K562 (cell line): ENCODE measurements around the gene DOLPP1. TPM values are rescaled to one million over a fixed set of nuclear protein-coding genes. Genes with fewer than 3 reads are reported as not detected.
A peak's percentile ranks its signal among the peaks of the same experiment; 100 is the strongest.

Experiments
- ASH1L ChIP-seq: fragments of 450-650 bp; IDR thresholded peaks from 2 replicates; pipeline ENCODE4 v1.6.1; 2018; ENCODE audit warnings: borderline replicate concordance, mild to moderate bottlenecking, low read depth; ENCODE audit not compliant: partially characterized antibody
- C11orf30 ChIP-seq: fragments of 450-650 bp; IDR thresholded peaks from 2 replicates; pipeline ENCODE4 v1.6.1; 2016; ENCODE audit warnings: low read depth, mild to moderate bottlenecking
- FOXJ3 ChIP-seq: sonication (generic); formaldehyde crosslinking; IDR thresholded peaks from 2 replicates; pipeline ENCODE4 v1.4.0; 2020; ENCODE audit warnings: mild to moderate bottlenecking, missing genetic modification reagents
- SIRT6 ChIP-seq: IDR thresholded peaks from one replicate; pipeline ENCODE4 v1.6.1; 2012; ENCODE audit warnings: low read depth, mild to moderate bottlenecking, control low read depth, inconsistent platforms, low read length, moderate library complexity
- SMAD2 ChIP-seq: fragments of 150-350 bp; IDR thresholded peaks from 2 replicates; pipeline ENCODE4 v1.6.1; 2014; ENCODE audit warnings: low read depth, mild to moderate bottlenecking, low read length
- TAF1 ChIP-seq: IDR thresholded peaks from 2 replicates; pipeline ENCODE4 v1.6.1; 2011; ENCODE audit warnings: mild to moderate bottlenecking, low read length, moderate library complexity; ENCODE audit not compliant: insufficient read depth, control insufficient read depth, severe bottlenecking; ENCODE audit errors: extremely low read depth
- TEAD4 ChIP-seq, 2 experiments: sonication (generic) in 1 of 2; formaldehyde crosslinking in 1 of 2; IDR thresholded peaks; 2 replicates each; pipeline versions ENCODE4 v1.6.1 to v1.8.0; 2012 to 2022; ENCODE audit warnings: borderline replicate concordance in 1 of 2, inconsistent platforms in 1 of 2, low read length in 1 of 2, mild to moderate bottlenecking in 1 of 2, missing genetic modification reagents in 1 of 2
- TRIM28 ChIP-seq: fragments of 450-650 bp; IDR thresholded peaks from 2 replicates; pipeline ENCODE4 v1.6.1; 2017
- ZKSCAN3 ChIP-seq: fragments of 250-450 bp; sonication (Bioruptor Pico); IDR thresholded peaks from 2 replicates; pipeline ENCODE4 v1.4.0; 2020
- ZNF197 ChIP-seq: fragments of 200-800 bp; sonication (Bioruptor generic); IDR thresholded peaks from 2 replicates; pipeline ENCODE4 v1.6.1; 2016; ENCODE audit warnings: low read depth, missing genetic modification characterization, missing compliant biosample characterization
- ZNF41 ChIP-seq: fragments of 250-450 bp; sonication (Bioruptor Pico); conservative IDR thresholded peaks from 2 replicates; pipeline ENCODE4 v1.4.0; 2020; ENCODE audit warnings: mild to moderate bottlenecking
- ZNF75A ChIP-seq: fragments of 450-650 bp; formaldehyde crosslinking; IDR thresholded peaks from 2 replicates; pipeline ENCODE4 v1.4.0; 2020; ENCODE audit warnings: mild to moderate bottlenecking
- polyA plus RNA-seq, 8 experiments: library from polyadenylated mRNA; depleted of rRNA in 4 of 8; stranded (reverse) in 5 of 8; unstranded in 3 of 8; fragments of >200 nt; fragmentation: Nextera tagmentation in 2 of 8; fragmentation: Illumina TruSeq in 1 of 8; extraction: Ambion mirVana in 2 of 8; extraction: Trizol in 1 of 8; gene quantifications; 2 replicates each; pipeline versions ENCODE4 v1.2.1 to v1.2.3, GENCODE V29; 2011 to 2014; ENCODE audit warnings: inconsistent platforms in 1 of 8, missing spikeins in 1 of 8
- total RNA-seq, 7 experiments: library from RNA; depleted of rRNA in 6 of 7; stranded (reverse); fragments of >200 nt in 6 of 7; fragmentation: Illumina TruSeq in 2 of 7; extraction: Trizol in 2 of 7; gene quantifications; 2 replicates each; pipeline versions ENCODE4 v1.2.1 to v1.2.3, GENCODE V29; 2011 to 2021; ENCODE audit warnings: low replicate concordance in 1 of 7
- TF ChIP-seq, protein P1 (sequence below): fragments of 450-650 bp; IDR thresholded peaks from 2 replicates; pipeline ENCODE4 v1.6.1; 2018; ENCODE audit warnings: mild to moderate bottlenecking, low read depth; ENCODE audit not compliant: partially characterized antibody
- TF ChIP-seq, protein P2 (sequence below): fragments of 250-450 bp; sonication (Bioruptor Pico); IDR thresholded peaks from 2 replicates; pipeline ENCODE4 v1.4.0; 2020
- TF ChIP-seq, protein P3 (sequence below): fragments of 450-650 bp; IDR thresholded peaks from 2 replicates; pipeline ENCODE4 v1.6.1; 2016

The DOLPP1 gene
- total and polyA plus RNA-seq, 9 of the 15 experiments (the other 6 are each of a cell fraction or from before 2014, with no cell fraction given): 3.0 to 39.8 (median 30.5) TPM

DNA sequence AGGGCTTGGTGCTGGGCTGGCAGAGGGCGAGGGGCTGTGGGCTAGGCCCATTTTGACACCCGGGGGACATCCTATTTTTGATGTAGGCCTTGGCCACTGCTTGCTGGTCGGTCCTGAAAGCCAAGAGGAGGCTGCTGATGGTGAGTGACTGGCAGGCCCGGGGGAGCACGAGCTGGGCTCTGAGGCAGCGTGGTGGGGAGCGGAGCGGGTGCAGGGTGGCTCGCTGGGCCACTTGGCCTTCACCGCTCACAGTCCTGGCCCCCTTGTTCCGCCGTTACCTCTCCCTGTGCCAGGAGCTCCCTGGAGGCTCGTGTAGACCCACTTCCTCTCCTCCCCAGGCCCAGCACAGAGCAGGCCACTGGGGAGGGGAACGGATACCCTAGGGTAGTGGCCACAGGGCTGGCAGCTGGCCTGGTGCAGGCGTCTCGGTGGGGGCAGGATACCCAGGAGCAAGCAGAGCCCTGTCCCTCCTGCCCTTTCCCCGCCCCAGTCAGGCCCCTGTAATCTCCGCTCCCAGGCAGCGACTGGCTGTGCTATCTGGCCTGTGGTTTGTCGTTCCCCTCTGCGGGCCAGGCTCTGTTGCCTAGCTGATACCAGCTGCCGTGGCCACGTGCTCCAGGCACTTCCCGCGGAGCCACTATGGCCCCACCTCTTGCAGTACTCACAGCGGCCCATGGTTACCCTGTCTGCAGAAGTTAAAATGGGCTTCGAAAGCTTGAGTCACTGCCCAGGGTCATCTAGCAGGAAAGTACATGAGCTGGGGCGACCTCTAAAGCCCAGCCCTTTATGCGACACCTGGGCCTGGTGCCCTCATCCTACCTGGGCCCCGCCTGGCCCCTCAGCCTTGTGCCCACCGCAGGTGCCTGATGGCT, 11.7 kb upstream of the DOLPP1 start (continued):
- no peak for TF ChIP-seq ASH1L
- TF ChIP-seq C11orf30: no peak
- TF ChIP-seq SIRT6: no peak
- TF ChIP-seq ZNF75A (CRISPR knock-in tag): no peak
- TF ChIP-seq SMAD2: no peak
- TF ChIP-seq, protein P1, sequence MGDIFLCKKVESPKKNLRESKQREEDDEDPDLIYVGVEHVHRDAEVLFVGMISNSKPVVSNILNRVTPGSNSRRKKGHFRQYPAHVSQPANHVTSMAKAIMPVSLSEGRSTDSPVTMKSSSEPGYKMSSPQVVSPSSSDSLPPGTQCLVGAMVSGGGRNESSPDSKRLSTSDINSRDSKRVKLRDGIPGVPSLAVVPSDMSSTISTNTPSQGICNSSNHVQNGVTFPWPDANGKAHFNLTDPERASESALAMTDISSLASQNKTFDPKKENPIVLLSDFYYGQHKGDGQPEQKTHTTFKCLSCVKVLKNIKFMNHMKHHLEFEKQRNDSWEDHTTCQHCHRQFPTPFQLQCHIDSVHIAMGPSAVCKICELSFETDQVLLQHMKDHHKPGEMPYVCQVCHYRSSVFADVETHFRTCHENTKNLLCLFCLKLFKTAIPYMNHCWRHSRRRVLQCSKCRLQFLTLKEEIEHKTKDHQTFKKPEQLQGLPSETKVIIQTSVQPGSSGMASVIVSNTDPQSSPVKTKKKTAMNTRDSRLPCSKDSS: no peak
- peak; percentile 71; the same call in 1 of the 2 replicates for TF ChIP-seq ZNF41 (CRISPR knock-in tag)
- no peak for TF ChIP-seq FOXJ3 (CRISPR knock-in tag)
- TF ChIP-seq ZKSCAN3: no peak
- TF ChIP-seq, protein P2, sequence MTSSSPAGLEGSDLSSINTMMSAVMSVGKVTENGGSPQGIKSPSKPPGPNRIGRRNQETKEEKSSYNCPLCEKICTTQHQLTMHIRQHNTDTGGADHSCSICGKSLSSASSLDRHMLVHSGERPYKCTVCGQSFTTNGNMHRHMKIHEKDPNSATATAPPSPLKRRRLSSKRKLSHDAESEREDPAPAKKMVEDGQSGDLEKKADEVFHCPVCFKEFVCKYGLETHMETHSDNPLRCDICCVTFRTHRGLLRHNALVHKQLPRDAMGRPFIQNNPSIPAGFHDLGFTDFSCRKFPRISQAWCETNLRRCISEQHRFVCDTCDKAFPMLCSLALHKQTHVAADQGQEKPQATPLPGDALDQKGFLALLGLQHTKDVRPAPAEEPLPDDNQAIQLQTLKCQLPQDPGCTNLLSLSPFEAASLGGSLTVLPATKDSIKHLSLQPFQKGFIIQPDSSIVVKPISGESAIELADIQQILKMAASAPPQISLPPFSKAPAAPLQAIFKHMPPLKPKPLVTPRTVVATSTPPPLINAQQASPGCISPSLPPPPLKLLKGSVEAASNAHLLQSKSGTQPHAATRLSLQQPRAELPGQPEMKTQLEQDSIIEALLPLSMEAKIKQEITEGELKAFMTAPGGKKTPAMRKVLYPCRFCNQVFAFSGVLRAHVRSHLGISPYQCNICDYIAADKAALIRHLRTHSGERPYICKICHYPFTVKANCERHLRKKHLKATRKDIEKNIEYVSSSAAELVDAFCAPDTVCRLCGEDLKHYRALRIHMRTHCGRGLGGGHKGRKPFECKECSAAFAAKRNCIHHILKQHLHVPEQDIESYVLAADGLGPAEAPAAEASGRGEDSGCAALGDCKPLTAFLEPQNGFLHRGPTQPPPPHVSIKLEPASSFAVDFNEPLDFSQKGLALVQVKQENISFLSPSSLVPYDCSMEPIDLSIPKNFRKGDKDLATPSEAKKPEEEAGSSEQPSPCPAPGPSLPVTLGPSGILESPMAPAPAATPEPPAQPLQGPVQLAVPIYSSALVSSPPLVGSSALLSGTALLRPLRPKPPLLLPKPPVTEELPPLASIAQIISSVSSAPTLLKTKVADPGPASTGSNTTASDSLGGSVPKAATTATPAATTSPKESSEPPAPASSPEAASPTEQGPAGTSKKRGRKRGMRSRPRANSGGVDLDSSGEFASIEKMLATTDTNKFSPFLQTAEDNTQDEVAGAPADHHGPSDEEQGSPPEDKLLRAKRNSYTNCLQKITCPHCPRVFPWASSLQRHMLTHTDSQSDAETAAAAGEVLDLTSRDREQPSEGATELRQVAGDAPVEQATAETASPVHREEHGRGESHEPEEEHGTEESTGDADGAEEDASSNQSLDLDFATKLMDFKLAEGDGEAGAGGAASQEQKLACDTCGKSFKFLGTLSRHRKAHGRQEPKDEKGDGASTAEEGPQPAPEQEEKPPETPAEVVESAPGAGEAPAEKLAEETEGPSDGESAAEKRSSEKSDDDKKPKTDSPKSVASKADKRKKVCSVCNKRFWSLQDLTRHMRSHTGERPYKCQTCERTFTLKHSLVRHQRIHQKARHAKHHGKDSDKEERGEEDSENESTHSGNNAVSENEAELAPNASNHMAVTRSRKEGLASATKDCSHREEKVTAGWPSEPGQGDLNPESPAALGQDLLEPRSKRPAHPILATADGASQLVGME (CRISPR knock-in tag): peak; percentile 60; the same call in 1 of the 2 replicates
- TF ChIP-seq, protein P3, sequence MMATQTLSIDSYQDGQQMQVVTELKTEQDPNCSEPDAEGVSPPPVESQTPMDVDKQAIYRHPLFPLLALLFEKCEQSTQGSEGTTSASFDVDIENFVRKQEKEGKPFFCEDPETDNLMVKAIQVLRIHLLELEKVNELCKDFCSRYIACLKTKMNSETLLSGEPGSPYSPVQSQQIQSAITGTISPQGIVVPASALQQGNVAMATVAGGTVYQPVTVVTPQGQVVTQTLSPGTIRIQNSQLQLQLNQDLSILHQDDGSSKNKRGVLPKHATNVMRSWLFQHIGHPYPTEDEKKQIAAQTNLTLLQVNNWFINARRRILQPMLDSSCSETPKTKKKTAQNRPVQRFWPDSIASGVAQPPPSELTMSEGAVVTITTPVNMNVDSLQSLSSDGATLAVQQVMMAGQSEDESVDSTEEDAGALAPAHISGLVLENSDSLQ: no peak; the same call in 1 of the 2 replicates
- peak; percentile 58 for TF ChIP-seq TAF1
- TF ChIP-seq TEAD4 (IDR thresholded peaks at IDR 0.05; ENCODE audit: low read length): peak; percentile 99
- TF ChIP-seq TEAD4 (CRISPR knock-in tag; IDR thresholded peaks at IDR 0.05; ENCODE audit: borderline replicate concordance): peak; percentile 63; the same call in 1 of the 2 replicates
- TF ChIP-seq TRIM28: peak; percentile 54; the same call in 1 of the 2 replicates
- peak; percentile 98 for TF ChIP-seq ZNF197 (CRISPR knock-in tag)
